Mesendoderm (in vitro differentiated cells): ENCODE measurements around the gene GNAS.
"Not testable (repeated sequence)": the region's sequence is repeated elsewhere in the genome, so short reads cannot be mapped to it uniquely, and the experiment has no call there.

Experiments used
- DNase-seq: peaks from one replicate; pipeline ENCODE4 v3.0.0; 2013
- H2AK5ac ChIP-seq: 2 replicates; pipeline ENCODE4 v1.6.1; 2013; ENCODE audit warnings: low read length, inconsistent platforms
- H2BK120ac ChIP-seq: 2 replicates; pipeline ENCODE4 v1.6.1; 2013; ENCODE audit warnings: low read depth, mild to moderate bottlenecking, low read length, moderate library complexity, mixed read lengths
- H2BK15ac ChIP-seq: replicated peaks from 2 replicates; pipeline ENCODE4 v1.6.1; 2013; ENCODE audit warnings: low read depth, mild to moderate bottlenecking, moderate library complexity
- H2BK5ac ChIP-seq: 2 replicates; pipeline ENCODE4 v1.6.1; 2013; ENCODE audit warnings: low read length, inconsistent platforms
- H3K18ac ChIP-seq: 2 replicates; pipeline ENCODE4 v1.6.1; 2013; ENCODE audit warnings: mild to moderate bottlenecking, low read length, mixed read lengths
- H3K23ac ChIP-seq: one replicate; pipeline ENCODE4 v1.6.1; 2013; ENCODE audit warnings: low read length
- H3K27ac ChIP-seq: 2 replicates; pipeline ENCODE4 v1.5.1; 2013; ENCODE audit warnings: low read depth, mild to moderate bottlenecking, inconsistent platforms, low read length, moderate library complexity
- H3K27me3 ChIP-seq: 2 replicates; pipeline ENCODE4 v1.6.1; 2013; ENCODE audit warnings: low read length, control low read depth, mild to moderate bottlenecking, inconsistent platforms; ENCODE audit not compliant: insufficient read depth, poor library complexity
- H3K36me3 ChIP-seq: 2 replicates; pipeline ENCODE4 v1.6.1; 2013; ENCODE audit warnings: low read length, inconsistent platforms; ENCODE audit not compliant: control insufficient read depth, insufficient read depth
- H3K4ac ChIP-seq: one replicate; pipeline ENCODE4 v1.6.1; 2013; ENCODE audit warnings: low read depth, mild to moderate bottlenecking, low read length, moderate library complexity
- H3K4me1 ChIP-seq: 2 replicates; pipeline ENCODE4 v1.6.1; 2013; ENCODE audit warnings: low read depth, low read length, inconsistent platforms; ENCODE audit not compliant: control insufficient read depth
- H3K4me2 ChIP-seq: 2 replicates; pipeline ENCODE4 v1.6.1; 2013; ENCODE audit warnings: low read length
- H3K4me3 ChIP-seq: 2 replicates; pipeline ENCODE4 v1.5.1; 2013; ENCODE audit warnings: mild to moderate bottlenecking, low read length
- H3K56ac ChIP-seq: one replicate; pipeline ENCODE4 v1.6.1; 2013; ENCODE audit warnings: low read length
- H3K79me1 ChIP-seq: 2 replicates; pipeline ENCODE4 v1.6.1; 2013; ENCODE audit warnings: low read length, inconsistent platforms
- H3K79me2 ChIP-seq: 2 replicates; pipeline ENCODE4 v1.6.1; 2013; ENCODE audit warnings: mild to moderate bottlenecking, low read length; ENCODE audit not compliant: control insufficient read depth, insufficient read depth
- H3K9ac ChIP-seq: 2 replicates; pipeline ENCODE4 v1.6.1; 2013; ENCODE audit warnings: low read length, inconsistent platforms
- H4K5ac ChIP-seq: one replicate; pipeline ENCODE4 v1.6.1; 2013; ENCODE audit warnings: low read length
- H4K8ac ChIP-seq: one replicate; pipeline ENCODE4 v1.6.1; 2013; ENCODE audit warnings: low read depth, mild to moderate bottlenecking, control low read depth, low read length, moderate library complexity
- WGBS: extraction: QIAGEN DNeasy Blood & Tissue Kit; methylation state at CpG from one replicate; pipeline ENCODE4 v1.1.7; 2013; ENCODE audit warnings: low lambda C conversion rate, missing lambda C conversion rate; ENCODE audit not compliant: insufficient coverage; ENCODE audit errors: extremely low coverage; 5-methylcytosine and 5-hydroxymethylcytosine counted together

Gene GNAS

GRCh38 chr20:58828804-58829203 lies 23.7 kb upstream of the GNAS start:
- H3K23ac ChIP-seq, H4K5ac ChIP-seq, H3K27me3 ChIP-seq, H3K9ac ChIP-seq, H3K36me3 ChIP-seq, DNase-seq, H3K4me1 ChIP-seq, H3K27ac ChIP-seq, H3K4me2 ChIP-seq, H2BK15ac ChIP-seq, H2BK5ac ChIP-seq, H3K4me3 ChIP-seq, H2AK5ac ChIP-seq, H3K18ac ChIP-seq, H3K79me1 ChIP-seq, H3K4ac ChIP-seq, H2BK120ac ChIP-seq, H4K8ac ChIP-seq, H3K56ac ChIP-seq: not testable (repeated sequence)
- whole genome bisulfite sequencing = no CpG with 5 or more reads among the region's 5 CpGs
- H3K79me2 ChIP-seq = peaks cover 25% of the 10 kb centered on the region

- no peak overlapping the region for H3K4ac ChIP-seq
- no peak overlapping the region for H2BK120ac ChIP-seq
- H3K27ac ChIP-seq = no peak overlapping the region
- no peak overlapping the region for H3K56ac ChIP-seq
- H3K79me1 ChIP-seq = peaks cover 8% of the 10 kb centered on the region
- H3K4me3 ChIP-seq = no peak overlapping the region
- H3K4me1 ChIP-seq = no peaks in the 10 kb centered on the region
- no peak overlapping the region for H2AK5ac ChIP-seq
- H3K36me3 ChIP-seq = no peaks in the 10 kb centered on the region
- no peak for DNase-seq
- no peak overlapping the region for H3K4me2 ChIP-seq
- H3K23ac ChIP-seq = no peak overlapping the region
- no peak overlapping the region for H2BK15ac ChIP-seq
- peaks cover 31% of the 10 kb centered on the region for H3K79me2 ChIP-seq
- no peaks in the 10 kb centered on the region for H3K27me3 ChIP-seq
- no peak overlapping the region for H4K5ac ChIP-seq
- WGBS = no CpG with 5 or more reads among the region's 6 CpGs
- H2BK5ac ChIP-seq = no peak overlapping the region
- no peak overlapping the region for H4K8ac ChIP-seq
- H3K18ac ChIP-seq = no peak overlapping the region
- no peak overlapping the region for H3K9ac ChIP-seq
Measured at GRCh38 chr20:58829531-58829941, 23.0 kb upstream of the GNAS start.

GRCh38 chr20:58832457-58832856 lies 20.1 kb upstream of the GNAS start:
- no peak overlapping the region for H4K8ac ChIP-seq
- no peaks in the 10 kb centered on the region for H3K27me3 ChIP-seq
- H3K4me3 ChIP-seq = no peak overlapping the region
- H3K4me2 ChIP-seq = no peak overlapping the region
- H3K4ac ChIP-seq = no peak overlapping the region
- H2AK5ac ChIP-seq = no peak overlapping the region
- no peak overlapping the region for H4K5ac ChIP-seq
- no peaks in the 10 kb centered on the region for H3K4me1 ChIP-seq
- WGBS = no CpG with 5 or more reads among the region's 4 CpGs
- H3K79me2 ChIP-seq = peaks cover 52% of the 10 kb centered on the region
- H2BK120ac ChIP-seq = no peak overlapping the region
- H3K27ac ChIP-seq = no peak overlapping the region
- H2BK5ac ChIP-seq = no peak overlapping the region
- H3K18ac ChIP-seq = no peak overlapping the region
- no peak overlapping the region for H3K56ac ChIP-seq
- DNase-seq = no peak
- peaks cover 6% of the 10 kb centered on the region for H3K79me1 ChIP-seq
- no peak overlapping the region for H2BK15ac ChIP-seq
- H3K9ac ChIP-seq = no peak overlapping the region
- no peak overlapping the region for H3K23ac ChIP-seq
- no peaks in the 10 kb centered on the region for H3K36me3 ChIP-seq

GRCh38 chr20:58833921-58834320 lies 18.6 kb upstream of the GNAS start:
- Histone ChIP-seq H3K4me3 (no peak overlapping the region), H3K9ac (no peak overlapping the region), H3K27ac (no peak overlapping the region), H4K5ac (no peak overlapping the region), H3K27me3 (no peaks in the 10 kb centered on the region), H2BK120ac (no peak overlapping the region), H3K18ac (no peak overlapping the region), H2AK5ac (no peak overlapping the region), H3K79me1 (peaks cover 3% of the 10 kb centered on the region), H2BK15ac (no peak overlapping the region), H2BK5ac (no peak overlapping the region), H4K8ac (no peak overlapping the region), H3K79me2 (peaks cover 62% of the 10 kb centered on the region), H3K4ac (no peak overlapping the region), H3K4me2 (no peak overlapping the region), H3K56ac (no peak overlapping the region), H3K23ac (no peak overlapping the region), H3K36me3 (peaks cover 2% of the 10 kb centered on the region), H3K4me1 (no peaks in the 10 kb centered on the region)
- no peak for DNase-seq
- no CpG with 5 or more reads among the region's 10 CpGs for WGBS

GRCh38 chr20:58835231-58835630 lies 17.3 kb upstream of the GNAS start:
- no peak overlapping the region for H3K27ac ChIP-seq
- H3K4me3 ChIP-seq = no peak overlapping the region
- no peak overlapping the region for H4K5ac ChIP-seq
- H2BK120ac ChIP-seq = no peak overlapping the region
- no CpG with 5 or more reads among the region's 2 CpGs for WGBS
- no peaks in the 10 kb centered on the region for H3K79me1 ChIP-seq
- H3K23ac ChIP-seq = no peak overlapping the region
- no peak overlapping the region for H2BK5ac ChIP-seq
- H3K4ac ChIP-seq = no peak overlapping the region
- no peak overlapping the region for H3K56ac ChIP-seq
- H2AK5ac ChIP-seq = no peak overlapping the region
- DNase-seq = no peak
- no peak overlapping the region for H3K4me2 ChIP-seq
- no peak overlapping the region for H2BK15ac ChIP-seq
- peaks cover 64% of the 10 kb centered on the region for H3K79me2 ChIP-seq
- H3K9ac ChIP-seq = no peak overlapping the region
- peaks cover 2% of the 10 kb centered on the region for H3K36me3 ChIP-seq
- H4K8ac ChIP-seq = no peak overlapping the region
- no peak overlapping the region for H3K18ac ChIP-seq
- H3K4me1 ChIP-seq = no peaks in the 10 kb centered on the region
- peaks cover under 1% of the 10 kb centered on the region for H3K27me3 ChIP-seq

GRCh38 chr20:58836616-58837204 lies 15.8 kb upstream of the GNAS start:
- Histone ChIP-seq H3K79me2 (peaks cover 66% of the 10 kb centered on the region), H2BK5ac (no peak overlapping the region), H3K9ac (no peak overlapping the region), H2BK15ac (no peak overlapping the region), H3K4me3 (no peak overlapping the region), H3K4ac (no peak overlapping the region), H4K8ac (no peak overlapping the region), H3K79me1 (no peaks in the 10 kb centered on the region), H3K4me1 (no peaks in the 10 kb centered on the region), H3K56ac (no peak overlapping the region), H4K5ac (no peak overlapping the region), H3K27ac (no peak overlapping the region), H3K4me2 (no peak overlapping the region), H3K27me3 (peaks cover 7% of the 10 kb centered on the region), H3K18ac (no peak overlapping the region), H3K23ac (no peak overlapping the region), H2BK120ac (no peak overlapping the region), H2AK5ac (no peak overlapping the region), H3K36me3 (peaks cover 2% of the 10 kb centered on the region)
- WGBS = no CpG with 5 or more reads among the region's 10 CpGs
- DNase-seq = no peak
